ENCODE measurements around the gene ADAMTSL3.

DNA sequence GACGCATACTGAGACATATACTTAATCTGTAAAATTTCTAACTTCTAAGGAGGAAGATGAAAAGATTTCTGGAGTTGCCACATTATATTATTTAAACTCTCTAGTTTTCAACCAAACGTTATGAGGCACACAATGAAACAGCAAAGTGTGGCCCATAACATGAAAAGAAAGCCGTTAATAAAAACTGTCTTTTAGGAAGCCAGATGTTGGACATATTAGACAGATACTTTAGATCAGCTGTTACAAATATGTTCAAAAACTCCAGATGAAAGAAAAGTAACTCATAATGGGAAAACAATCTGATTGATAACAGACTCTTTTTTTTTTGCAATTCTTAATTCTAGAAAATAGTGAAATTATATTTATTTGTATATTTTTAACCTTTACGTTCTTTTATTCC, 34.3 kb downstream of the ADAMTSL3 start:
- TF ChIP-seq, protein P1, sequence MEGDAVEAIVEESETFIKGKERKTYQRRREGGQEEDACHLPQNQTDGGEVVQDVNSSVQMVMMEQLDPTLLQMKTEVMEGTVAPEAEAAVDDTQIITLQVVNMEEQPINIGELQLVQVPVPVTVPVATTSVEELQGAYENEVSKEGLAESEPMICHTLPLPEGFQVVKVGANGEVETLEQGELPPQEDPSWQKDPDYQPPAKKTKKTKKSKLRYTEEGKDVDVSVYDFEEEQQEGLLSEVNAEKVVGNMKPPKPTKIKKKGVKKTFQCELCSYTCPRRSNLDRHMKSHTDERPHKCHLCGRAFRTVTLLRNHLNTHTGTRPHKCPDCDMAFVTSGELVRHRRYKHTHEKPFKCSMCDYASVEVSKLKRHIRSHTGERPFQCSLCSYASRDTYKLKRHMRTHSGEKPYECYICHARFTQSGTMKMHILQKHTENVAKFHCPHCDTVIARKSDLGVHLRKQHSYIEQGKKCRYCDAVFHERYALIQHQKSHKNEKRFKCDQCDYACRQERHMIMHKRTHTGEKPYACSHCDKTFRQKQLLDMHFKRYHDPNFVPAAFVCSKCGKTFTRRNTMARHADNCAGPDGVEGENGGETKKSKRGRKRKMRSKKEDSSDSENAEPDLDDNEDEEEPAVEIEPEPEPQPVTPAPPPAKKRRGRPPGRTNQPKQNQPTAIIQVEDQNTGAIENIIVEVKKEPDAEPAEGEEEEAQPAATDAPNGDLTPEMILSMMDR (IDR thresholded peaks at IDR 0.05; ENCODE audit: control extremely low read depth in 1 of 3, insufficient read depth in 1 of 3, low read depth in 1 of 3, low read length in 3 of 3) = no peak
- TF ChIP-seq POLR2A (IDR thresholded peaks at IDR 0.05; ENCODE audit: control extremely low read depth in 1 of 2, low read depth in 2 of 2, low read length in 2 of 2) (no peak), RAD21 (IDR thresholded peaks at IDR 0.05 in 1 of 2, conservative IDR thresholded peaks at IDR 0.05 in 1 of 2; ENCODE audit: low read depth in 2 of 2, low read length in 2 of 2) (no peak), TEAD4 (IDR thresholded peaks at IDR 0.05; ENCODE audit: low read depth, low read length) (no peak), EZH2 (IDR thresholded peaks at IDR 0.05; ENCODE audit: low read depth, low read length, severe bottlenecking) (no peak), CEBPB (IDR thresholded peaks at IDR 0.05; ENCODE audit: low read depth, low read length) (no peak), PHF8 (conservative IDR thresholded peaks at IDR 0.05; ENCODE audit: low read depth, low read length) (no peak), YY1 (IDR thresholded peaks at IDR 0.05; ENCODE audit: low read depth, low read length) (no peak), JUN (IDR thresholded peaks at IDR 0.05; ENCODE audit: low read depth, low read length) (no peak), EP300 (IDR thresholded peaks at IDR 0.05; ENCODE audit: borderline replicate concordance in 1 of 2, low read depth in 2 of 2, low read length in 2 of 2) (no peak), RNF2 (IDR thresholded peaks at IDR 0.05; ENCODE audit: borderline replicate concordance, low read depth, low read length, missing control alignments, poor library complexity, severe bottlenecking) (no peak), TAF7 (optimal IDR thresholded peaks at IDR 0.05; ENCODE audit: borderline replicate concordance, low read depth, low read length) (no peak)
- TF ChIP-seq, protein P2, sequence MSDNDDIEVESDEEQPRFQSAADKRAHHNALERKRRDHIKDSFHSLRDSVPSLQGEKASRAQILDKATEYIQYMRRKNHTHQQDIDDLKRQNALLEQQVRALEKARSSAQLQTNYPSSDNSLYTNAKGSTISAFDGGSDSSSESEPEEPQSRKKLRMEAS (IDR thresholded peaks at IDR 0.05) = no peak
